Measurements from ENCODE around the gene BSN.

Gene BSN

GRCh38 chr3:49553692-49554632, at the start of gene BSN:
BSN (plus strand) TSS chr3:49554477; CDS start chr3:49554603, 126 bp downstream.
- peak; percentile 92 for DNase-seq (ENCODE audit: low spot score)

GRCh38 chr3:49506906-49507305, 47.4 kb upstream of the BSN start:
- DNase-seq (ENCODE audit: low spot score), result no peak

GRCh38 chr3:49509028-49509561, 45.2 kb upstream of the BSN start:
- no peak for DNase-seq (ENCODE audit: low spot score)

GRCh38 chr3:49511639-49512038, 42.6 kb upstream of the BSN start:
- DNase-seq (ENCODE audit: low spot score), result no peak

GRCh38 chr3:49512781-49513355, 41.4 kb upstream of the BSN start:
- no peak for DNase-seq (ENCODE audit: low spot score)

- no peak for DNase-seq (ENCODE audit: low spot score)
These were observed 40.7 kb upstream of the BSN start for GRCh38 chr3:49513494-49514124.

- DNase-seq (ENCODE audit: low spot score), result no peak
These were observed 36.3 kb upstream of the BSN start for GRCh38 chr3:49518016-49518415.

GRCh38 chr3:49518441-49518840, 35.8 kb upstream of the BSN start:
- no peak for DNase-seq (ENCODE audit: low spot score)

GRCh38 chr3:49519296-49519695, 35.0 kb upstream of the BSN start:
- peak; percentile 86 for DNase-seq (ENCODE audit: low spot score)

GRCh38 chr3:49519916-49520385, 34.3 kb upstream of the BSN start:
- DNase-seq (ENCODE audit: low spot score), result no peak

- DNase-seq (ENCODE audit: low spot score), result no peak
These were observed 30.2 kb upstream of the BSN start for GRCh38 chr3:49523756-49524747.

- DNase-seq (ENCODE audit: low spot score), result no peak
These were observed 24.7 kb upstream of the BSN start for GRCh38 chr3:49529567-49529966.

- DNase-seq (ENCODE audit: low spot score), result no peak
These were observed 24.0 kb upstream of the BSN start for GRCh38 chr3:49530231-49530630.

GRCh38 chr3:49530701-49531100, 23.6 kb upstream of the BSN start:
- no peak for DNase-seq (ENCODE audit: low spot score)

- DNase-seq (ENCODE audit: low spot score), result no peak
These were observed 23.1 kb upstream of the BSN start for GRCh38 chr3:49531218-49531617.

GRCh38 chr3:49531715-49532114, 22.6 kb upstream of the BSN start:
- no peak for DNase-seq (ENCODE audit: low spot score)

- DNase-seq (ENCODE audit: low spot score), result no peak
These were observed 21.2 kb upstream of the BSN start for GRCh38 chr3:49533031-49533430.

GRCh38 chr3:49533786-49534519, 20.3 kb upstream of the BSN start:
- no peak for DNase-seq (ENCODE audit: low spot score)

- peak; percentile 82 for DNase-seq (ENCODE audit: low spot score)
These were observed 19.5 kb upstream of the BSN start for GRCh38 chr3:49534581-49535441.
